ENCODE results near the gene ADARB2. TPM values are rescaled to one million over a fixed set of nuclear protein-coding genes. Genes with fewer than 3 reads are reported as not detected.
"Not testable (repeated sequence)": the region's sequence is repeated elsewhere in the genome, so short reads cannot be mapped to it uniquely, and the experiment has no call there.

Gene ADARB2
- total RNA-seq, 2 experiments from 2014 or later, result 2.5 to 3.0 TPM

DNA sequence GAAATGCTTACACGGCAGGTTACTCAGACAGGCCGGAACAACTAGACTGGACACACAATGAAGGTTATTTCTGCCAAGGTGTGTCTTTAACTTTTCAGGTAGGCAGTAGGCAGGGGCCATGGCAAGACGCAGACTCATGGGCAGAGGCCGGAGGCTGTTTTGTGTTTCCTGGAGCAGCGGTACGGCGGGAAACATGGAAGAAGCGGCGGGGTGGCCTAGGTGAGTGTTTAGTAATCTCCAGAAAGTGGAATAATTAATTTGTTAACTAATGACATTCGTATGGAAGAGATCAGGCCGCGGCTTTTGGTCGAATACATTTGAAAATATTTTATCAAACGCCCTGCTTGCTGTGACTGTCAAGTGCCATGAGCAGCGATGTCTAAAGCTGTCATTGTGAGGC, 403.3 kb downstream of the ADARB2 start:
- Mint-ChIP-seq H3K4me3 (no peak overlapping the region), H3K27me3 (peaks cover 20% of the 10 kb centered on the region), H3K4me1 (no peaks in the 10 kb centered on the region), H3K36me3 (ENCODE audit: low read depth) (no peaks in the 10 kb centered on the region), H3K9me3 (no peaks in the 10 kb centered on the region), H3K27ac (no peak overlapping the region)
- ChIA-PET CTCF (no interaction called here), POLR2A (no interaction called here)
- no peak for DNase-seq

DNA sequence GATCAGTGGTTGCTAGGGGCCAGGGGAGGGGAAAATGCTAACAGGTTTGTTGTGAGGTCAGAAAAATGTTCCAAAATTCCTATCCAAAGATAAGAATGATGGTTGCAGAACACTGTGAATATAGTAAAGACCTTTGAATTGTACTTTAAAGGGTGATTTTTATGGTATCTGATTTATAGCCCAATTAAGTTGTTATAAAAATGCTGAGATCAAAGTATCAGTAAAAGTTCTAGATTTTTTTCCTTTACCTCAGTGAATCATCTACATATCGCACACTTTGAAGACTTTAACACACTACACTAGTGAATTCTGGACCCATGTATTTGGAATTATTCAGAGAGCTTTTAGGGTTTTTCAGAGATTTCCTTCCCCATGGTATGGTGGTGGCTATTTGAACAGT, 405.8 kb downstream of the ADARB2 start:
- Mint-ChIP-seq H3K27me3 (peaks cover 22% of the 10 kb centered on the region), H3K4me3 (no peak overlapping the region), H3K9me3 (peaks cover 5% of the 10 kb centered on the region), H3K27ac (no peak overlapping the region), H3K4me1 (no peaks in the 10 kb centered on the region), H3K36me3 (ENCODE audit: low read depth) (no peaks in the 10 kb centered on the region)
- DNase-seq, result no peak
- CTCF ChIA-PET, result no interaction called here
- POLR2A ChIA-PET, result no interaction called here

DNA sequence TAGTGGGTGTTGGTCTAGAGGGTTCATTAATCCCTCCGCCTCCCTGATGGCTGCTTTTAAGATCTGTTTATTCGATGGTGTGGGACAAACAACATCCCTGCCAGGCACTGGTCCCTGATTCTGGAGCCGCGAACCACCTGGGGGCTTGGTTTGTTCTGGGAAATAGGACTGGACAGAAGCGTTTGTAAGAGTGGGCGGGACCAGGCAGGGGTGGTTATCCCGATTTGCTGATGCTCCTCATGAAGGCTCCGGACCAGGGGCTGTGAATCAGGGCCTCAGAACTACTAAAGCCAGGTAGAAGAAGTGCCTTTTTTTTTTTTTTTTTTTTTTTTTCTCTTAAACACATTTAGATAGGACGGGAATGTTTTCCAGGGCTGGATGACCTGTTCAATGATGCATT, 407.7 kb downstream of the ADARB2 start:
- no peaks in the 10 kb centered on the region for H3K36me3 Mint-ChIP-seq (ENCODE audit: low read depth)
- ChIA-PET CTCF (no interaction called here), POLR2A (no interaction called here)
- peaks cover 20% of the 10 kb centered on the region for H3K27me3 Mint-ChIP-seq
- no peak for DNase-seq
- no peak overlapping the region for H3K4me3 Mint-ChIP-seq
- peaks cover 5% of the 10 kb centered on the region for H3K9me3 Mint-ChIP-seq
- no peak overlapping the region for H3K27ac Mint-ChIP-seq
- no peaks in the 10 kb centered on the region for H3K4me1 Mint-ChIP-seq

DNA sequence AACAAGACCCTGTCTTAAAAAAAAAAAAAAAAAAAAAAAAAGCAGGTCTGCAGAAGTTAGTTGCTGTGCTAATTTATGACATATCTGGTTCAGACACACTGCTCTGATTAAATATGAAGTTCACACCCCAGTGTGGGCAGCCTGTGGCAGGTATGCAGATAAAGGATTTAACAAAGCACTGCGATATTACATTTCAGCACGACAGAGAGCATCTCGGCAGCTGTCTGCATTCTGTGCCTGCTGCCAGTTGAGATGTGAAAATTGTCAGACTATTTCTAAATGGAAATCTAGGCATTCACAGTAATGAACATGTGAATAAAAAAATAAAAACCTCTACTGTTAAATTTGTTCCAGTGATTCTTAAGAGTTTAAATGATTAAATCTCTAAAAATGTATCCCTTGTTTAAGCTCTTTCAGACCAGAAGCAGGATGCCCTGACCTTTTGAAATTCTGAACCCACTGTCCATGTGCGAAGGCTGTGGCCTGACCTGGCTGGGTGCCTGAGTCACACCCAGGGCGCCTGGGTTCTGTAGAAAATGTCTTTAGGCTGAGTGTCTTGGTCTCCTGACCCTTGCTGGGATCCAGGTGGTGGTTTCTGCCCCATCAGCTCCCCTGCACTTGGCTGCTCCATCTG, 408.2 kb downstream of the ADARB2 start:
- DNase-seq, result no peak
- CTCF ChIA-PET, result no interaction called here

DNA sequence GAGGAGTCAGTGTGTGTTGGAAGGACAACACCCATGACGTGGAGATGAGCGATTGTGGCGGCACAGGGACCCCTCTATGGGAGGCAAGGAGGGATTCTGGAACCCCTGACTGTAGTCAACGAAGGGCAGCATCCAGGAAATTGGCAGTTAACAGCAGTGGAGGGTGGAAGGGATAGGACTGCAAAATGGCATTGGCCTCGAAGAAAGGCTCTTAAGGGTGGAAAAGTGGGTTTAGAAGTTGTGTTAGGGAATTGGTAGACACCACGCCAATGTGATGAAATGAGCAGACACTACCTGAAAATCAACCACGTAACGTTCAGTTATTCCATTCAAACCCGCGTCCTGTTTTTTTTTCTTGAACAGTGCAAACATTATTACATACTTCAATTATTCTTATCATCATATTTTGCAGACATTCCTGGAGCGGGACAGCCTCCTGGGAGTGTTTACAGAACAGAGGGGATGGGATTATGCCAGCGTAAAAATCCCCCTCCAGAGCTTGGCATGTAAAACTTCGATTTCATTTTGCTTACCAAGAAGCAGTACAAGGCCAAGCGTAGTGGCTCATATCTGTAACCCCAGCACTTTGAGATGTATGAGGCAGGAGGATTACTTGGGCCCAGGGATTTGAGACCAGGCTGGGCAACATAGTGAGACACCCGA, 409.0 kb downstream of the ADARB2 start:
- ChIA-PET CTCF (no interaction called here), POLR2A (no interaction called here)
- DNase-seq, result no peak
- Mint-ChIP-seq H3K27me3 (peaks cover 27% of the 10 kb centered on the region), H3K9me3 (peaks cover 5% of the 10 kb centered on the region), H3K36me3 (ENCODE audit: low read depth) (no peaks in the 10 kb centered on the region), H3K4me3 (no peak overlapping the region), H3K27ac (no peak overlapping the region), H3K4me1 (peaks cover 7% of the 10 kb centered on the region)

More for the DNA sequence above, 408.2 kb downstream of the ADARB2 start:
- POLR2A ChIA-PET, result no interaction called here
- Mint-ChIP-seq H3K36me3 (ENCODE audit: low read depth) (no peaks in the 10 kb centered on the region), H3K27me3 (peaks cover 21% of the 10 kb centered on the region), H3K9me3 (peaks cover 5% of the 10 kb centered on the region), H3K4me1 (peaks cover under 1% of the 10 kb centered on the region), H3K27ac (no peak overlapping the region), H3K4me3 (no peak overlapping the region)

DNA sequence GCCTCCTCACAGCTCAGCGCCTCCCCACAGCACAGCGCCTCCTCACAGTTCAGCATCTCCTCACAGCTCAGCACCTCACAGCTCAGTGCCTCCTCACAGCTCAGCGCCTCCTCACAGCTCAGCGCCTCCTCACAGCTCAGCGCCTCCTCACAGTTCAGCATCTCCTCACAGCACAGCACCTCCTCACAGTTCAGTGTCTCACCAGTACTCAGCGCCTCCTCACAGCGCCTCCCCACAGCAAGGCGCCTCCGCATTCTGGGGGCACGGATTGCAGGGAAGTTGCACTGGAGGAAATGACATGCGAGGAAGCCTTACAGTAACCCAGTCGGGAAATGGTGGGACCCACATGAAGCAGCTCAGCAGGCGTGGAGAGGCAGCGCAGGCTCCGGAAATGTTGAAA, 409.6 kb downstream of the ADARB2 start:
- CTCF ChIA-PET, result no interaction called here
- Mint-ChIP-seq H3K27ac (no peak overlapping the region), H3K4me1 (peaks cover 7% of the 10 kb centered on the region), H3K27me3 (peaks cover 23% of the 10 kb centered on the region), H3K4me3 (no peak overlapping the region), H3K9me3 (peaks cover 5% of the 10 kb centered on the region), H3K36me3 (ENCODE audit: low read depth) (no peaks in the 10 kb centered on the region)
- POLR2A ChIA-PET, result no interaction called here
- DNase-seq, result no peak

DNA sequence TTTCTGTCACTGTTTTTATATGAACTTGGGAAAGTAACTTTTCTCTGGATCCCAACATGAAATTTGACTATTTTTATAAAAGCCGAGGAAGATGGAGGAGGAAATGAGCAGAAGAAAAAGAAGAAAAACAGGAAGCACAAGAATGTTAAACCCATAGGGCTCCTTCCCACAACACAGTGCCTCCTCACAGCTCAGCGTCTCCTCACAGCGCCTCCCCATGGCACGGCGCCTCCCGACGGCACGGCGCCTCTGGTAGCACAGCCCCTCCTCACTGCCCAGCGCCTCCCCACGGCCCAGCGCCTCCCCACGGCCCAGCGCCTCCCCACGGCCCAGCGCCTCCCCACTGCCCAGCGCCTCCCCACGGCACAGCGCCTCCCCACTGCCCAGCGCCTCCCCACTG, 410.8 kb downstream of the ADARB2 start:
- H3K9me3 Mint-ChIP-seq; CTCF ChIA-PET; H3K4me1 Mint-ChIP-seq; POLR2A ChIA-PET; DNase-seq; H3K4me3 Mint-ChIP-seq; H3K36me3 Mint-ChIP-seq (ENCODE audit: low read depth); H3K27ac Mint-ChIP-seq: not testable (repeated sequence)
- H3K27me3 Mint-ChIP-seq, result peaks cover 29% of the 10 kb centered on the region

DNA sequence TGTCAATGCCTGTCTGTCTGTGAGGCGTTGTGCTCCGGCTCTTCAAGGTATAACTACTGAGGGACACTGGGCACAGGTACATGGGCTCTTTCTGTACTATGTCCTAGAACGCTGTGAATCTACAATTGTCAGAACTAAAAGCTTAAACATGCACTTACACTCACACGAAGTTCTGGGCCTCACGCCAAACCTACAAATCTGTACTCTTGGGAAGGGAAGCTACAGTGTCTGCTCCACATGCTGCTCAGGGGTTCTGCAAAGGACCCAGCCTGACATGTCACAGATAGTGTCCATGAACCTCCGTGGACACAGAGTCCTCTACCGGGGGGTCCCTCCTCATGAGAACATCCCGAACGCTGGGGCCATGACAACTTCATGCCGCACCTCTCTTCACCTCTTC, 412.4 kb downstream of the ADARB2 start:
- no peaks in the 10 kb centered on the region for H3K36me3 Mint-ChIP-seq (ENCODE audit: low read depth)
- H3K4me1 Mint-ChIP-seq, result peaks cover 7% of the 10 kb centered on the region
- ChIA-PET POLR2A (no interaction called here), CTCF (no interaction called here)
- no peak overlapping the region for H3K4me3 Mint-ChIP-seq
- DNase-seq, result no peak
- H3K27ac Mint-ChIP-seq, result no peak overlapping the region
- peaks cover 27% of the 10 kb centered on the region for H3K27me3 Mint-ChIP-seq
- peaks cover 5% of the 10 kb centered on the region for H3K9me3 Mint-ChIP-seq

DNA sequence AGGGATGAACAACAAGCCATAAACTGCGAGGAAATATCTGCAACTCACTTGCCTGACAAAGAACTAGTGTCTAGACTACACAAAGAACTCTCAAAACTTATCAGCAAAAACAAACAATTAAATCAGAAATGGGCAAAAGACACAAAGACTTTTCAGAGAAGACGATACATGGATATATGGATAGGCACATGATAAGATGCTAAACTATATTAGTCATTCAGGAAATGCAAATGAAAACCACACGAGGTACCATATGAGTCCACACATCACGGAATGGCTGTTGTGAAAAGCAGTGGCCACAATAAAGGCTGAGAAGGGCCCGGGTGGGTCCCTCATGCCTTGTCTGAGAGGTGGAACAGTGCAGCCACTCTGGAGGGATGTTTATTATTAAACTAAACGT, 413.4 kb downstream of the ADARB2 start:
- Mint-ChIP-seq H3K4me1 (peaks cover 7% of the 10 kb centered on the region), H3K27me3 (peaks cover 29% of the 10 kb centered on the region), H3K36me3 (ENCODE audit: low read depth) (no peaks in the 10 kb centered on the region), H3K9me3 (peaks cover 5% of the 10 kb centered on the region), H3K27ac (no peak overlapping the region), H3K4me3 (no peak overlapping the region)
- ChIA-PET POLR2A (no interaction called here), CTCF (no interaction called here)
- DNase-seq, result no peak

DNA sequence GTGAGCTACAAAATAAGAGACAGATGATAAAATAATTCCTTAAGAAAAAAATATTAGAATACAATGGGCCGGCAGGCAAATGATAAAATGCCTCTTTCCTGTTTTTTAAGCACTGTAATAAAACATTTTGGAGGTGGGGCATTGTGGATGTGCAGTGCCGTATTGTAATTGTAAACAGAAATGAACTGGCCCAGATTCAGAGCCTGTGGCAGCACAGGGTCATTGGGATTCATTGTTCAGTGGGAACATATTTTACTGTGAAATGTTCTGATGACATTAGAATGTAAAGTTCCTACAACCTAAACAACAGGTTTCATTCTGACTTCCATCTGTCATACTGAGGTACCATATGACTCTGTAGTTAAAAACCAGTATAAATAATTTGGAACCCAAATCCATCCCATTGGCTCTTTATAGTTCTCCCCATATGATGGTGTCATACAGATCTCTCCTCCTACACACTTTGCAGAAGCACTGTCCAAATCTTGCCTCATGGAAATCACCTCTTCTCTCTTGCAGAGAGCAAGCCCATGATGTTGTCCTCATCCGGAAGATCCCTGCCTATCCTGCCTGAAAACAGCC, 416.5 kb downstream of the ADARB2 start:
- no peaks in the 10 kb centered on the region for H3K36me3 Mint-ChIP-seq (ENCODE audit: low read depth)
- H3K4me1 Mint-ChIP-seq, result peaks cover 7% of the 10 kb centered on the region
- DNase-seq, result no peak
- peaks cover 27% of the 10 kb centered on the region for H3K27me3 Mint-ChIP-seq
- no peak overlapping the region for H3K4me3 Mint-ChIP-seq
- POLR2A ChIA-PET, result no interaction called here
- H3K9me3 Mint-ChIP-seq, result no peaks in the 10 kb centered on the region
- no peak overlapping the region for H3K27ac Mint-ChIP-seq
- CTCF ChIA-PET, result no interaction called here

DNA sequence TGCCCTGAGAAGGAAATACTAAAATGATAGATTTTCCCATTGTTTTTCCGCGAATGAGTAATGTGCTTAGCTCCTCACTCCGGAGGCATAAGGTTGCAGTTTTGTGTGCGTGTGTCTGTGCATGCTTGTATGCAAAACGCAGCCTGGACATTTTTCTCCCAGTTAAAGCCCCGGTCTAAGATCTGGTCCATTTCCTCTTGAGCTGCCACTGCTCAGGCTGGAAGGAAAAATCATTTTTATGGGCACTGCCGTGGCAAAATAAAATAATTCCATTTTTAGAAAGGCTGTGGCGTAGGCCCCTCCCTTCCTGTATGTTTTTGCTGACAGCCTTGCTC, 420.5 kb downstream of the ADARB2 start:
- DNase-seq, result no peak
- Mint-ChIP-seq H3K4me3 (no peak overlapping the region), H3K4me1 (no peaks in the 10 kb centered on the region), H3K27me3 (peaks cover 9% of the 10 kb centered on the region), H3K36me3 (ENCODE audit: low read depth) (no peaks in the 10 kb centered on the region), H3K27ac (no peak overlapping the region), H3K9me3 (no peaks in the 10 kb centered on the region)
- POLR2A ChIA-PET, result no interaction called here
- CTCF ChIA-PET, result no interaction called here

DNA sequence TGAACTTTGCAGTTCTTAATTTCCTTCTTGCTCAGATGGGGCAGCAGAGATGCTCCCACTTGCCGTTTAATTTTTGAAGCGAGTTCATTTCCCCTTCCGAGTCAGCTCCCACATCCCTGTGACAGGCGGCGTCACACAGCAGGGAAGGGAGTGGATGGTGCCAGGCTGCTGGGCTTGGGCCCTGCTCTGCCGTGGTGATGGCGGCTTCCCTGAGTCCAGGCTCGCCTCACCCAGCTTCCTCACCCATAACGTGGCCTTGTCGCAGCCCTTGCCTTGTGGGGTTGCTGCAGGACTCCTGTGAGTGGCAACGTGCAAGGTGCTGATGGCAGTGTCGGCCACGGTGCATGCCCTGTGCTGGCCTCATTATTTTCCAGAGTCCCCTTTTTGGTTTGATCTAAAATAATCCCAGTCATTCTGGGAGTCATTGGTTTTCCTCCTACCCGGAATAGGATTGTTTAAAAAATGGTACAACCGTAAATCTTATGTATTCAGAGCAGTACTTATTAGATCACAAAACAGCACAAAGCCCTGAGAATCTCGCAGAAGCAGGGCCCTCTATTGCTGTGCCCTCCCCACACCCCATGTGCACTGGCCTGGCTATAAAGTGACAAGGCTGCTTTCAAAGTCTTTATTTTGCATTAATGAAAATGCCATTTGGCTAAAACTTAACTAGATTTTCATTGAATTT, 421.1 kb downstream of the ADARB2 start:
- CTCF ChIA-PET, result no interaction called here

DNA sequence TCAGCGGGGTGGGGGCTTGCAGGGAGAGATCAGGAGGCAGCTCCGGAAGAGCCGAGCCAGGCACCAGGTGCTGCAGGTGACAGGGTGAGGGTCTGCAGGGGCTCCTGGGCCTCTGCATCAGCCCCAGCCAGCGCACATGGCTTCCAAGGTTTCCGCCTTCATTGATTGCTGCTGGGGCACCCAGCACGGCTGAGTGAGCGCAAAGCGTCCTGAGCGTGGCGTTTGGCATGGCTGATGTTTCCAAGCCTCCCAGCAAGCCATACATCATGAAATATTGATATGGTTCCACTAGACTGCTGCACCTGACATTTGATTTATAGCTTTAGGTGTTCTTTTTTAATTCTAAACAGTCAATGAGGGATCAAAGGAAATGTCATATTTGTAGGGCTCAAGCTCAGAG, 422.1 kb downstream of the ADARB2 start:
- no peaks in the 10 kb centered on the region for H3K36me3 Mint-ChIP-seq (ENCODE audit: low read depth)
- no peaks in the 10 kb centered on the region for H3K9me3 Mint-ChIP-seq
- H3K27ac Mint-ChIP-seq, result no peak overlapping the region
- no peak overlapping the region for H3K4me3 Mint-ChIP-seq
- H3K4me1 Mint-ChIP-seq, result no peaks in the 10 kb centered on the region
- DNase-seq, result no peak
- POLR2A ChIA-PET, result no interaction called here
- H3K27me3 Mint-ChIP-seq, result peaks cover 4% of the 10 kb centered on the region
- CTCF ChIA-PET, result interaction anchor here (0.6 kb wide), 1 partner anchor 33 kb away, joined by 3 read pairs; no protein-coding TSS in a partner anchor

More for the DNA sequence above, 421.1 kb downstream of the ADARB2 start:
- H3K27me3 Mint-ChIP-seq, result peaks cover 8% of the 10 kb centered on the region
- no peaks in the 10 kb centered on the region for H3K4me1 Mint-ChIP-seq
- no peak overlapping the region for H3K4me3 Mint-ChIP-seq
- no peaks in the 10 kb centered on the region for H3K36me3 Mint-ChIP-seq (ENCODE audit: low read depth)
- H3K27ac Mint-ChIP-seq, result no peak overlapping the region
- DNase-seq, result no peak
- POLR2A ChIA-PET, result no interaction called here
- H3K9me3 Mint-ChIP-seq, result no peaks in the 10 kb centered on the region

DNA sequence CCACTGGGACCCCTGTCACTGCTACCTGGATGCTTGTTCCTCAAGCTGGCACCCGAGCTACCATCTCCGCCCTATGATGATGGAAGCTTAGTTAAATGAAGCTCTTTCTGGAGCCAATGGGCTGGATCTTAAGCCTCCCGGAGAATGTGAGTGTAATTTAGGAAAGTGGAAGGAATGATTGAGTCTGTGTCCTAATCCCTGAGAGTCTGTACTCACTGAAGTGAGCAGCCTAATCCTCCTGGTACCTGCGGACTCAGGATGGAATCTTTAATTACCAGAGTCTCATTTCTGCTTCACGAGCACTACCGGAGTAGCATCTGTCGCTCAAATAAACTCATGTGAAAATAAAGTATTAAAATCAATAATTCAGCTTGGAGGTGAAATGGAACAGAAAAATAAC, 425.6 kb downstream of the ADARB2 start:
- POLR2A ChIA-PET, result no interaction called here
- H3K9me3 Mint-ChIP-seq, result no peaks in the 10 kb centered on the region
- H3K4me1 Mint-ChIP-seq, result no peaks in the 10 kb centered on the region
- no peak overlapping the region for H3K27ac Mint-ChIP-seq
- CTCF ChIA-PET, result no interaction called here
- no peaks in the 10 kb centered on the region for H3K36me3 Mint-ChIP-seq (ENCODE audit: low read depth)
- DNase-seq, result no peak
- H3K27me3 Mint-ChIP-seq, result peaks cover 2% of the 10 kb centered on the region
- H3K4me3 Mint-ChIP-seq, result no peak overlapping the region
